HG02623 (cell line): ENCODE results near the gene DIS3L2.
"Not testable (repeated sequence)": the region's sequence is repeated elsewhere in the genome, so short reads cannot be mapped to it uniquely, and the experiment has no call there.

Experiments
- ATAC-seq: cut with Tn5 transposase; IDR thresholded peaks from one replicate; pipeline ENCODE4 v1.9.1; 2021; ENCODE audit warnings: moderate library complexity; ENCODE audit not compliant: unreplicated experiment

The DIS3L2 gene

DNA sequence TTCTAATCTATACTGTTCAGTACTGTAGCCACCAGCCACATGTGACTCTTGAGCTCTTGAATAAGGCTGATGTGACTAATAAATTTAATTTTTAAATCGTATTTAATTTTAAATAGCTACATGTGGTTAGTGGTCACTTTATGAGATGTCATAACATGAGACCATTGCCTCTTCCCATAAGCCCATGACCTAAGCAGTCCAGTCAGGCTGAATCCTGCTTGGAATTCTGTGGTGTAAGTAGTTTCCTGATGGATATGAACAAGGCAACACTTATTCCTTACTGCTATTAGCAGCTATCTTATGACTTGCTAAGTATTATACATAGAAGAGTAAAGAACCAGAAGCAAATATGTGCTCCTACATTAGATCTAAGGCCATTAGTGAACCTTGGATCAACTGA, 150.0 kb downstream of the DIS3L2 start:
- ATAC-seq, result no peak

GRCh38 chr2:232113821-232114220, 152.3 kb downstream of the DIS3L2 start:
- ATAC-seq, result no peak

DNA sequence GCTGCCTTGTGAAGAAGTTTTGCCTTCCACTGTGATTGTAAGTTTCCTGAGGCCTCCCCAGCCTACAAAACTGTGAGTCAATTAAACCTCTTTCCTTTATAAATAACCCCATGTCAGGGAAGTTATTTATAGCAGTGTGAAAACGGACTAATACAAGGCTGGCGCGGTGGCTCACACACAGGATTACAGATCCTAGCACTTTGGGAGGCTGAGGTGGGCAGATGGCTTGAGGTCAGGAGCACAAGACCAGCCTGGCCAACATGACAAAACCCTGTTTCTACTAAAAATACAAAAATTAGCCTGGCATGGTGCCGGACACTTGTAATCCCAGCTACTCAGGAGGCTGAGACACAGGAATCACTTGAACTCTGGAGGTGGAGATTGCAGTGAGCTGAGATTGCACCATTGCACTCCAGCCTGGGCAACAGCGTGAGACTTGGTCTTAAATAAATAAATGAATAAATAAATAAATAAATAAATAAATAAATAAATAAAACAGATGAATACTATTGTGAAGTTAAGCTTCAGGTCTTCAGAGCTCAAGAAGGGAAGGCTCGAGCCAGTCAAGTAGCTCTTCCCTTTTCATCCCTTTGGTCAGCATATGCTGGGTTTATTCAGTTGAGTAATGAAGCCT, 154.3 kb downstream of the DIS3L2 start:
- not testable (repeated sequence) for ATAC-seq

DNA sequence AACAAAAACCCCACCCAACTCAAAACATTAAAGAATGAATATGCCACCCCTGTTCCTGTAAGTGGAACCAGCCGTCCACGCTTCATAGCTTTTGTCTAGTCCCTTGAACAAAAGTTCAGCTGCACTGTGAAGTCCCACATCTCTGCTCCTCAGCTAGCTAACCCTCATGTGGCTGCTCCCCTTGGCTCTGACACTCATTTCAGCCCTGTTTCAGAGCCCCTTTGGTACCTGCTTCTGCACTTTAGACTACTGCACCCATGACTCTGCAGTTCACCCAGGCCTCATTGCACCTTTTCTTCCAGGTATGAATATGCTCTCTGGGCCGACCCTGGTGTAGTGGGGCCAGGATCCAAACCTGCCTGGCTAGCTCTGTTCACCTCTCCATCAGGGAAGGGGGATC, 155.3 kb downstream of the DIS3L2 start:
- no peak for ATAC-seq

GRCh38 chr2:232117413-232117812, 155.9 kb downstream of the DIS3L2 start:
- no peak for ATAC-seq

DNA sequence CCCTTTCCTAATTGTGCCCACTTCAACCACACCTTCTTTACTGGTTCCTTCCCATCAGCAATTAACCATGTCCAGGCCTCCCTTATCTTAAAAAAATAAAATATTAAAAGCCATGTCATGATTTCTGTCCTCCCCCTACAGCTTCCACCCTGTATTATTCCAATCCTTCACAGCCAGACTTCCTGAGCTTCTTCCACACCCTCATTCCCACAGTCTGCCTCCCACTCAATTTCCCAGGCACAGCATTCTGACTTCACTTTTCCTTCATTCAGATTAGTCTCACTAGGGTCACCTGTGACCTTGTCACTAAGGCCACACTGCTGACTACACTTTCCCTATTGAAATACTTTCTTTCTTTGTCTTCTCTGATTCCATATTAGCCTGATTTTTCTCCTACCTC, 159.4 kb downstream of the DIS3L2 start:
- no peak for ATAC-seq

GRCh38 chr2:232124309-232124708, 162.8 kb downstream of the DIS3L2 start:
- ATAC-seq, result no peak

DNA sequence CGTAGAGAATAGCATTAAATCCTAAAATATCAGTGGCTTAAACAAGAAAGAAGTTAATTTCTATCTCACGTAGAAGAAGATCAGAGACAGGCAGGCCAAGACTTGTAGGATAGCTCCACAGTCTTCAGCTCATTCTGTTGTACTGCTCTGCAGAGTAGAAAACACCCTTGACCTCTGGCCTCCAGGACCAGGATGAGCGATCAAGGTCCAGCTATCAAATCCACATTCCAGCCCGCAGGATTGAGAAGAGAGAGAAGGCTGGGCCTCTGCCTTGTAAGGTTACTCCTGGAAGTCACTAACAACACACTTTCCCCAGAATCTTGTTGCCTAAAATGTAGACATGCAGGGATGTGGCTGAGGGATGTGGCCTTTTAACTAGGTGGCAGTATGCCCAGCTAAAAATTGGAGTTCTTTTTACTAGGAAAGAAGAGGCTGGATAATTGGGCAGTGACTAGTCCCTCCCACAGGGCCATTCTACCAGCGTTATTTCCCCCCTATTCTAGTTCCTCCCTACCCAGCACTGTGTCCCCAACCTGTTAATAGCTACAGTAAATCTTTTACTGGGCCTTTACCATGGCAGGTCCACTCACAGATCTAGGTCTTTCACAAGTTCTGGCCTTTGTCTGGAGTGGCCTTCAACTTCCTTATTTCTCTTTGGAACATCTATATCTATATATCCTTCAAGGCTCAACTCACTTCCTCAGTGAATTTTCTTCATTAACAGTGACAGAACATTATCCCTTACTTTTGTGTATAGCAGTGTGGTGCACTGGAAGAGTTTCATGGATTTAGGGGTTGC, 165.0 kb downstream of the DIS3L2 start:
- ATAC-seq, result no peak

DNA sequence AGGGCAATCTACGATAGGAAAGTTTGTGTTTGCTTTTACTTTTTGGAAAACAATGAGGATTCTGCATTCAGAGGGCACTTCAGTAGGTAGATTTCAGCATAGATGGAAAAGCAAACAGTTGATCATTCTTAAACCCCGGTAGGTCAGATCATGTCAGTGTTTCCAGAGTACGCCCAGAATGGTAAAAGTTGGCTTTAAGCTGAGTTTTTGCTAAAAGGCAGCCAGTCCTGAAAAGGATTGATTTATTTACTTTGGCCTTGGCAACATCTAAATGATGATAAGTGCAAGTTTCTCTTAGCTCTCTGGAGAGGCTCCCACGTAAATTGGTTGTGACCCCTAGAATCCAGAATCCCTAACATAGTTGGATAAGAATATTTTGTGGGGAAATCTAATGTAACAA, 168.0 kb downstream of the DIS3L2 start:
- ATAC-seq, result no peak

GRCh38 chr2:232132181-232132580, 170.7 kb downstream of the DIS3L2 start:
- ATAC-seq, result no peak

DNA sequence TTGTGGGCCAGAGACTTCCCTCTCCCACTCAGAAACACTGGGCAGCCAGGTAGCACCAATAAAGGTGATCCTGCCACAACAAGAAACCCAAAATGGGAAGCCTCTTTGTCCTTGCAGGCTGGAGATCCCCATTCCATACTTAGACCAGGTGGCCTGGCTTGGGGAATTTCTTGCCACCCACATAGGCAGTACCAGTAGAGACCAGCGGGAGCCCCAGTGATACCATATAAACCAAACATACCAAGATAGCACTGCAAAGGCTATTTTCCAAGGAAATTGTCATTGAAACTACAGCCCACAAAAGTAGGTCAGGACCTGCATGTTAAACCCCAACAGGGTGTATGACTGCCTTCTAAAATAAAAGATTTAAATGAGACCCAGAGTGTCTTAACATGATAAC, 171.6 kb downstream of the DIS3L2 start:
- ATAC-seq, result no peak

DNA sequence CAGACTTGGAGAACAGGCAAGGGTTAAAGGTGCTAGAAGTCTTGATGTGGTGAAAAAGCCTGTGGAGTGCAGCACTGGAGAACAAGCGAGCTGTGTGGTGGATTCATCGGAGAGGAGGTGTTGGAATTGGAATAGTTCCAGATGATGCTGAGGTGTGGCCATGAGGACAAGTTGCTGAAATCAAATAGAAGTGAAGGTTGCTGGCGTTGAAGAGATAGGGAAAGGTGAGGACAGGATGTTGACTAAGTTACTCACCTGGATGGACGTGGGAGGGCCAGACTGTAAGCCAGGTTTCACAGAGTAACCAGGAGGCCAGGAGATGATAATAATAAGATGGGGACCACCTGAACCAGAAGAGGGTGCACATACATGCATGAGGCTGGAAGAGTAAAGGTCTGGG, 173.4 kb downstream of the DIS3L2 start:
- ATAC-seq, result no peak

DNA sequence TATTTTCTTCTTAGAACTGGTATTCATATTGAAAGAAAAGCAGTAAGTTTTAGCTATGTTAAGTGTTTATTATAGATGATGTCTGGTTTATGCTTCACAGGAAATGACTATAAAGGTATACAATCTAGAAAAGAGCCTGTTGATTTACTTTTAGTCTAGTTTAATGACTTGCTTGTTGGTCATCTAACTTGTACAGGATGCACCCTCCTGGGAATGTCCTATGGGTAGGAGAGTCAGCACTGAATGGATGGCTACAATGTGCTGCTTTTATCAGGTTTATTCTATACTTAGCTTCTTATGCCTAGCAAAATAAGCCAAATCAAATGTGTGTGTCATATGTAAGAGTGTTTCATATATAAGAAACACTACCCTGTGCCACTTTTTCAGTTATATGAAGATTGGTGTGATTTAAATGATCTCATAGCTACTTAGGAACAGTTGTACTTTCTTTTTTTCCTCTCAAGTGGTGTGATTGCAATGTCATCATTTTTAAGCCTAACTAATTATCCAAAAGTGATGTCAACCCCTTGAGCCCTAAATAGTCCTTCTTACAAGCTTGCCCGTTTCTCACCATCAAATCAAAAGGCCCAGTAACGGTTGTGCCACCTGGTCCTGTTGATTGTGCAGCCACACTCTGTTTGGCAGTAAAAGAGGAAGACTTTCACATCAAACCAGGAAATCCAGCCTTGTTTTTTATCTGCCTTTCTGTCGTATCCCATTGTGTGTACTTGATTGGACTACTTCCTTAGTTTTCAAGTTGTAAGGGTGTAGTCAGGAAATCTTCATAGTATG, 176.0 kb downstream of the DIS3L2 start:
- ATAC-seq, result no peak

DNA sequence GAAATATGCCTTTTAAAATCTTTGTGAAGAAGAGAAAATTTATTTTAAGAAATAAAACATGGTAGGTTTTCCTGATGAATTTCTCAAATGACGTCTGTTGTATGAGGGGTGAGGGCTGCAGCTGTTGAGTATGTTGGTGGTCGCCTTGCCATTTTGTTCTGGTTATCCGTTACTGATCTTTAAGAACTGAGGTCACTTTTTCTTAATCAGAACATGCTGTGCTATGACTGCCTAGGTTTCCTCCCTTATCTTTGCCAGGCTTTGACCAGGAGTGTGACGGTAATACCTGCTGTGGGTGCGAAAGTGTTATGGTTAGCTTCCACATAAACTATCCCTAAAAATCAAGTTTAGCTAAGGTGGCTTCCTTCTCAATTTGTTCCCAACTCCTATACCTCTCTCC, 176.9 kb downstream of the DIS3L2 start:
- ATAC-seq, result no peak

GRCh38 chr2:232139171-232139594, 177.7 kb downstream of the DIS3L2 start:
- no peak for ATAC-seq

GRCh38 chr2:232139786-232140562, 178.5 kb downstream of the DIS3L2 start:
- no peak for ATAC-seq

DNA sequence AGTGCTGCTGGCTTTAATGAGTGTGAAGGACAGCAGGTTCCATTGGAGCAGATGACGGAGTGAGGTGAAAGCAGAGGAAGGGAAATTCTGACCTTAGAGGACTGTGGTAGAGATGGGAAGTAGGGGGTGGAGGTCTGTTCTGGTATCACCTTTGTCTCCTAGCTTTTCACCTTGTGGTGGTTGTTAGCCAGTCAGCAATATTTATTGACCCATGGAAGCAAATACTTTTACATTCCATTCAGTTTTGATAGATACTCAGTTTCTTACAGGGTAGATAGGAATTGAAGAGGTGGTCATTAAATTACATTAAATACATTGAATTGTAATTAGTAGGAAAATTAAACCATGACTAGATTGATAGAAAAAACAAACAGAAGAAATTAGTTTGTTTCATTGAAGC, 180.1 kb downstream of the DIS3L2 start:
- ATAC-seq, result no peak

DNA sequence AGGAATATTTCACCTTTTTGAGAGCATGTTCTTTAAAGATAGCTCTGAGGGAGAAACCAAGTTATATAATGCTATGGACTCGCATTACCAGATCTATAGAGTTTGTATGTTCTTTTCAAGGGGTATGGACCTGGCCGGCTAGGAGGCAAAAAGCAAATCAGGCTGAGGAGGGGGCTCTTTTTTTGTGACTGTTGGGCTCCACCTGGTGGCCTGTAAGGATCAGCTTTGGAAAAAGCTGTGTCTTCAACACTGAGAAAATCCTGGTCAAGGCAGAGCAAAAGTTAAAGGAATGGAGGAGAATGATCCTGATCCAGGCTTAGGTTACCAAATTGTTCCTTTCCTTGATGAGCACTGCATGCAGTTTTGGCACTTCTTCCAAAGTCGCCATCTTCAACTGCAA, 180.5 kb downstream of the DIS3L2 start:
- ATAC-seq, result no peak

GRCh38 chr2:232142502-232142901, 181.0 kb downstream of the DIS3L2 start:
- no peak for ATAC-seq

- no peak for ATAC-seq
Observed at GRCh38 chr2:232146294-232146693, 184.8 kb downstream of the DIS3L2 start.

DNA sequence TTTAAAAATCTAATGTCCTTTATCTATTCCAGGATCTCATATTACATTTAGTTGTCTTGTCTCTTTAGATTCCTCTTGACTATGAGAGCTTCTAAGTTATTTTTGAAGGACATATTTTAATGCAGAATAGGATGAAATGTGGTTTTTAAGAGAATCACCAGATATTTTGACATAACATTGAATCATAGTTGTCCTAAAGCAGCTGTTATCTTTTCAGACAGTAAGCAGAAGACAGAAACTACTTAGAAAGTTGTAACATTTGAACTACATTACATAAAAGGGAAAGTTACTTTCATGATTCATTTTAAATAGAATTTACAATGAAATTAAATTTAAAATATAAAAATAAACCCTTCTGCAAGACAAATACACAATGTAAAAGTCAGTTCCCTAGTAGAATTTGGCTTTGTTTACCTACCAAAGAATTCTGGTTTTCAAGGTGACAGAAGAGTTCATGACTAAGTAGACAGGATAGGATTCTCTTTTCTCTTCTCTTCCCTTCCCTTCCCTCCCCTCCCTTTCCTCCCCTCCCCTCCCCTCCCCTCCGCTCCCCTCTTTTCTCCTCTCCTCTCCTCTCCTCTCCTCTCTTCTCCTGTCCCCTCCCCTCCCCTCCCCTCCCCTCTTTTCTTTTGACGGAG, 186.0 kb downstream of the DIS3L2 start:
- no peak for ATAC-seq
